Testis (tissue), 2 donors: ENCODE data around the gene TMA7.

Experiments used
- CTCF ChIP-seq, 3 experiments: fragments of 450-650 bp in 2 of 3; fragments of 200-600 bp in 1 of 3; sonication (generic) in 1 of 3; IDR thresholded peaks; one replicate each; pipeline ENCODE4 v1.5.1; 2016 to 2019; ENCODE audit warnings: antibody characterized with exemption in 3 of 3, mild to moderate bottlenecking in 2 of 3, moderate library complexity in 1 of 3
- POLR2A ChIP-seq: fragments of 450-650 bp; IDR thresholded peaks from one replicate; pipeline ENCODE4 v1.6.1; 2017; ENCODE audit warnings: antibody characterized with exemption, mild to moderate bottlenecking, moderate library complexity

GRCh38 chr3:48413611-48414010, 26.4 kb upstream of the TMA7 start:
- TF ChIP-seq CTCF (IDR thresholded peaks at IDR 0.05) (no peak), POLR2A (no peak)
